NCI-H128 (cell line): Measurements from ENCODE around the gene BCKDHB.

Source experiments
- DNase-seq: peaks from one replicate; lab custom pipeline; 2025; ENCODE audit not compliant: unreplicated experiment; lab: John Stamatoyannopoulos, UW

The BCKDHB gene

GRCh38 chr6:80325742-80326141, 219.3 kb downstream of the BCKDHB start:
- DNase-seq = no peak

DNA sequence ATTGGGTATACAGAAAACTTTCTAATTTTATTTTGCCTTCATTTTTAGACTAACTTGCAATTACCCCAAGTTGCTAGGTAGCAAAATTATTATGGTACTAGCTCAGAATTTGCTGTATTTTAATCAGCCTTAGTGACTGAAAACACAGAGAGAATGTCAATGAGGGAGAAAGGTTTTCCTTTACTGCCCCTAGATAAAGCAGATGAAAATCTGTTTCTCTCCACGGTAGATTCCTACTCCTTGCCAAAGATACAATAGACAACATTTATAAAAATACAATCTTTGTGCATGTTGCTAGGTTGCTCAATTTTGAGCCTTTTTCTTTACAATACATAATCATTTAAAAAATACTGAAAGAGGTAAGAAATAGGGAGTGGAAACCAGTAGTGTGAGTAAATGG, 222.2 kb downstream of the BCKDHB start:
- no peak for DNase-seq

DNA sequence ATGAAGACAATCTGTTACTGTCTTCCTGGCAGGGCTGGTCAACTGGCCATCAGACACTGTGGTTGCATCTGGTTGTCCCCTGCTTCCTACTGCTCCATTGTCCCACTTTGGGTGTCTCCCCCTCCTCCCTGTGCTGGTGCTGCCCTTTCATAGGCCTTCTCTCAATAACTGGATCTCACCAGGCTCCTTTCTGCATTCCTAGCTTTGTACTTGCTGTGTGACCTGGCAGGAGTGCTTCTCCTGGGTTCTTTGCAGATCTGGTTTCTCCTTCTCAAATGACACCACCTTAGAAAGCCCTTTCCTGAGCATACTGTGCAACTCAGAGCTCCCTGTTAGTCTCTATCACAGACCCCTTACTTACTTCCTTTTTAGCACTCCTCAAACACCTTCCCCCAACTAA, 223.0 kb downstream of the BCKDHB start:
- no peak for DNase-seq

DNA sequence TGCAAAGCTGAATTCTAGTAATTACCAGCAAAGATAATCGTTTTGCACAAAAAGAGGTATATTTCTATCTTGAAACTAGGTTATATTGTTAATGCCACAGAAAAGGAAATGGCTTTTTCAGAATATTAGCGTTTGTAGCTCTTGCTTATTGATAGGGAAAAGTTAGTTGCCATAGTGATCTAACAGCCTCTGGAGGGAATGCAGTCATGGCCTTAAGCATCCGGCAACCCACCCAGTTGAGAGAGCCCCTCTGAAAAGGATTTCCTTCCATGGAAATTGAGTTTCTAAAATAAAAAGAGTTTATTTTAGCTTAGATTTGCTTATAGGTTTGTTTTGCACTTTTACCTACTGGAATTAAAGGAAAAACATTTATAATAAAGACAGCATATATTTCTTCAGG, 224.5 kb downstream of the BCKDHB start:
- no peak for DNase-seq

GRCh38 chr6:80331522-80331921, 225.1 kb downstream of the BCKDHB start:
- DNase-seq = peak; percentile 54

GRCh38 chr6:80331974-80332373, 225.5 kb downstream of the BCKDHB start:
- DNase-seq = peak; percentile 61

DNA sequence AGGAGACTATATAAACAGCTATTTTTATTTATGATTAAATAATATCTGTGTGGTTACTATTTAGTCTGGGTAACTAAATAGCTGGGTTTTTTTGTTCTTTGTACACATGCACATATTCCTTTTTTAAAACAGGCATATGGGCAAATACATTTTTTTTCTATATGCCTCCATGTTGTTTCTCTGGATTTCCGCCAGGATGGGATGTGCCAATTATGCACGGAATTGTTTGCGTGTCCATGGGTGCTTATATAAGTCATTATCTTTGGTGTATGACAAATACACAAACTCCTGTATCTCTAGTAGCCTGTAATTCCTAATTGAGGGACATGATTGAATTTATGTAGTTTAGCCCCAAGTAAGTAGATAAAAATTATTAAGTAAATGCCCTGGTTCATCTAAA, 226.9 kb downstream of the BCKDHB start:
- no peak for DNase-seq

GRCh38 chr6:80335121-80335531, 228.7 kb downstream of the BCKDHB start:
- no peak for DNase-seq

- no peak for DNase-seq
Measured at GRCh38 chr6:80336911-80337310, 230.4 kb downstream of the BCKDHB start.

GRCh38 chr6:80338201-80338836, 231.8 kb downstream of the BCKDHB start:
- DNase-seq = no peak

DNA sequence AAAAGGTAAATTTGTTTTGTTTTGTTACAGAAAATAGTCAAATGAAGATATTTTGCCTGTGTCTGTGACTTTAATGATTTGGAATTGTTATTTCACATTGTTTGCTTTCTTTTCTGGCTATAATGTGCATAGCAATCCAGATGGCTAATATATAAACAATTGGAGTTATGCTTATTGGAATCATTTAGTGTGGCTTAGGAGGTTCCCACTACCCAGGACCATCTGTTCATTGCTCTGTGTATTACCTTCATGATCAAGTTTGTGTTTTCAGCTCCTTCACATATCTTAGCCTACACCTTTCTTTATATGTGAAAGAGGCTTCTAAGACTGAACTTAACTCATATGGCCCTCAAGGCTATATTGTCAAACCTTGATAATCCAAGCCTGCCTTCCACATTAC, 232.9 kb downstream of the BCKDHB start:
- DNase-seq = no peak

GRCh38 chr6:80340280-80340679, 233.8 kb downstream of the BCKDHB start:
- DNase-seq = no peak

DNA sequence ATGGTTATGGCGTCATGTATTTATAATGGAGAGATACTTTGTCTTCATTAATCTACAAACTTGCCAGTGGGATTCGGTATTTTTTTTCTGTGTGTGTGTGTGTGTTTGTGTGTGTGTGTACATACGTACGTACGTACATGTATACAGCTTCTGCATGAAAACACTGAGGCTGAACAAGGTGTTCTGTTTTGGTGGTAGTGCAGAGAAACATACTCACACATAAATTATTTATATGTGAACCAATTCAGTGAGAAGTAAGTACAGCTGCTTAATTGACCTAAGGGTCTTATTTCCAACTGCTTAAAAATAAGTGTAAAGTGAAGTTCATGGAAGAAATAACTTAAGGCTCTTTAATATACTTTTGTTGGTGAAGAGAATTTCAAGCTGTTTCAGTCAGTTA, 234.2 kb downstream of the BCKDHB start:
- no peak for DNase-seq

GRCh38 chr6:80341330-80341729, 234.9 kb downstream of the BCKDHB start:
- no peak for DNase-seq

DNA sequence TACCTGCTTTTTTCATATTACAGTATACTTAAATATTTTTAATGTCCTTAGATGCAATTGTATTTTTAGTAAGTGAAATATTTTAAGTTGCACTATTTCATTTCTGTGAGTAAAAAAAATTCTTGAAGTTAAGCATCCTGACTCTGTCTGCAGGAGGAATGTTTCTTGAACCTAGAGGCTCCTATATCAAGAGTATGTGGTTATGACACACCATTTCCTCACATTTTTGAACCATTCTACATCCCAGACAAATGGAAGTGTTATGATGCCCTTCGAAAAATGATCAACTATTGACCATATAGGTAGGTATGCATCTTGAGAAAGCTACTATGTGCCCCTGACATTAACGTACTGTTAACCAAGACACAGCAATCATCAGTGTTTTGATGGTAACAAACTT, 237.0 kb downstream of the BCKDHB start:
- no peak for DNase-seq

DNA sequence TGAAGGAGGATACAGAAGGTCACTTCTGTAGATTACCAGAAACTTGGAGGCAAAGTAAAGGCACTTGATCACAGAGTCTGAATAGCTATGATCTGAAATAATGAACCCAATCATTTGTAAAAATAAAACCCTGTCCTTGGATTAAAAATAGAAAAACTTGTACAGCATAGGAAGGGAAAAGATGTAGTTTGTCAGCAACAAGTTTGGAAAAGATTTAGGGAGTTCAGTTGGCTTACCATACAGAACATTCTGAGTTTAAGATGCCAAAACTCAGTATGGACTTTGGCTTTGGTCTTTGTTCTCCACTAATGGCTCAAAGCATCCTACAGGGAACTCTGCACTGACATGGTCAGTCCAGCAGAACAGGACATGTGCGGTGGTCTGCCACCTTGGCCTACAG, 240.6 kb downstream of the BCKDHB start:
- no peak for DNase-seq

- no peak for DNase-seq
Measured at GRCh38 chr6:80348263-80348662, 241.8 kb downstream of the BCKDHB start.

DNA sequence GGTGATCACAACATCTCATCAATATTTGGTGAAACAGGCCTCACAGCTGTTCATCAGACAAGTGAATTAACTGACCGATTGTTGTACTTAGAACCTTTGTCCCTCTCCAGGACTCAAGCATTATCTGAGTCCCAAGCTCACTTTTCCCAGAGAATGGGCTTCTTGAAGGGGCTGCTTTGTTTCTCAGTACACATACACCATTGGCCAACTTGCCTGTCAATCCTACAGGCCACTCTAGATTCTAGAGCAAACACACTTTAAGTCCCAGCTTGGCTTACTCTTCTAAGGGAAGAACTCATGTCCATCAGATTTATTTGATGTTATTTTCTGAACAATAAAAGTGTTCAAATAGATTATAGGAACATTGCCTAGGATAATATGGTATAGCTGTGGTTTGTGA, 249.5 kb downstream of the BCKDHB start:
- DNase-seq = no peak

DNA sequence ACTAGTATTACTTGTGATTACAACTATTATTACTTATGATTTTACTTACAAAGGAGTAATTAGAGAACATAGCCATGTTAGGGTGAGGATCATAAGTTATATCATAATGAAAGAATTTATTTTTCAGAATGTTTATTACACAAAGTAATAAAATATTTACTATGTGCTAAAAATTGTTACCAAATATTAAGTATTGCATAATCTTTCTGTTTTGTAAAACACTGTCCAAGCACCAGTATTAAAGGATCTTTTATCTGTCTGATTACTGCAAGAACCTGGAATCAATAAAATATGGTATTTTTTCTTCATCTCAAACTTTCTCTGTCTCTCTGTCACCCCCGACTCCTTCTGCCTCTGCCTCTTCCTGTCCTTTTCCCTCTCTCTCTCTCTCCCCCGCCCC, 250.1 kb downstream of the BCKDHB start:
- no peak for DNase-seq

- DNase-seq = no peak
Measured at GRCh38 chr6:80357081-80357480, 250.6 kb downstream of the BCKDHB start.

GRCh38 chr6:80357674-80358073, 251.2 kb downstream of the BCKDHB start:
- DNase-seq = no peak

GRCh38 chr6:80363501-80364122, 257.1 kb downstream of the BCKDHB start:
- no peak for DNase-seq

- no peak for DNase-seq
Measured at GRCh38 chr6:80364149-80364548, 257.7 kb downstream of the BCKDHB start.
